DOHH2 (cell line): ENCODE data around the gene MKS1.

ENCODE experiments used
- H3F3A ChIP-seq: fragments of 200-600 bp; sonication (generic), shearing (Covaris generic); 2 replicates; pipeline ENCODE4 v1.6.0; 2016; ENCODE audit warnings: antibody characterized with exemption, mild to moderate bottlenecking; ENCODE audit not compliant: control insufficient read depth, insufficient read depth
- H3K27ac ChIP-seq: fragments of 200-600 bp; sonication (generic); 2 replicates; pipeline ENCODE4 v1.5.1; 2014; ENCODE audit warnings: low read depth, mild to moderate bottlenecking, low read length, moderate library complexity
- H3K27me3 ChIP-seq: fragments of 200-600 bp; sonication (generic); 2 replicates; pipeline ENCODE4 v1.6.1; 2014; ENCODE audit warnings: mild to moderate bottlenecking, low read length, mixed read lengths; ENCODE audit not compliant: control insufficient read depth
- H3K36me3 ChIP-seq: fragments of 200-600 bp; sonication (generic); 2 replicates; pipeline ENCODE4 v1.6.1; 2014; ENCODE audit warnings: mild to moderate bottlenecking, low read length, moderate library complexity, mixed read lengths; ENCODE audit not compliant: control insufficient read depth
- H3K4me1 ChIP-seq: fragments of 200-600 bp; sonication (generic); 2 replicates; pipeline ENCODE4 v1.6.1; 2014; ENCODE audit warnings: mild to moderate bottlenecking, low read length, mixed read lengths; ENCODE audit not compliant: control insufficient read depth
- H3K4me2 ChIP-seq: fragments of 200-600 bp; sonication (generic); 2 replicates; pipeline ENCODE4 v1.6.0; 2014; ENCODE audit warnings: mild to moderate bottlenecking, low read length, moderate library complexity
- H3K4me3 ChIP-seq: fragments of 200-600 bp; sonication (generic); 2 replicates; pipeline ENCODE4 v1.5.1; 2014; ENCODE audit warnings: mild to moderate bottlenecking, low read length, mixed read lengths
- H3K79me2 ChIP-seq: fragments of 200-600 bp; sonication (generic); 2 replicates; pipeline ENCODE4 v1.6.1; 2014; ENCODE audit warnings: mild to moderate bottlenecking, low read length, mixed read lengths; ENCODE audit not compliant: control insufficient read depth
- H3K9me2 ChIP-seq: fragments of 200-600 bp; sonication (generic); replicated peaks from 2 replicates; pipeline ENCODE4 v1.6.1; 2014; ENCODE audit warnings: mild to moderate bottlenecking, low read length, mixed read lengths; ENCODE audit not compliant: control insufficient read depth
- H3K9me3 ChIP-seq: fragments of 200-600 bp; sonication (generic); 2 replicates; pipeline ENCODE4 v1.6.1; 2014; ENCODE audit warnings: antibody characterized with exemption, low read length, mixed read lengths; ENCODE audit not compliant: control insufficient read depth, insufficient read depth
- H4K20me1 ChIP-seq: fragments of 200-600 bp; sonication (generic); 2 replicates; pipeline ENCODE4 v1.6.0; 2014; ENCODE audit warnings: low read depth, mild to moderate bottlenecking, antibody characterized with exemption, low read length, moderate library complexity; ENCODE audit not compliant: control insufficient read depth, insufficient read depth
- CTCF ChIP-seq: fragments of 200-600 bp; sonication (generic); IDR thresholded peaks from one replicate; pipeline ENCODE4 v1.5.1; 2014; ENCODE audit warnings: antibody characterized with exemption, mild to moderate bottlenecking, low read depth, low read length; ENCODE audit not compliant: poor library complexity, severe bottlenecking
- EZH2phosphoT487 ChIP-seq: fragments of 200-600 bp; sonication (generic); IDR thresholded peaks from 2 replicates; pipeline ENCODE4 v1.6.1; 2017; ENCODE audit warnings: borderline replicate concordance, mild to moderate bottlenecking, antibody characterized with exemption, low read length, moderate library complexity, mixed read lengths

MKS1 gene

GRCh38 chr17:58183514-58183913, 35.5 kb downstream of the MKS1 start:
- Histone ChIP-seq H3K36me3 (no peaks in the 10 kb centered on the region), H3K27ac (no peak overlapping the region)
- no peak for TF ChIP-seq EZH2phosphoT487
- no peak for TF ChIP-seq CTCF

DNA sequence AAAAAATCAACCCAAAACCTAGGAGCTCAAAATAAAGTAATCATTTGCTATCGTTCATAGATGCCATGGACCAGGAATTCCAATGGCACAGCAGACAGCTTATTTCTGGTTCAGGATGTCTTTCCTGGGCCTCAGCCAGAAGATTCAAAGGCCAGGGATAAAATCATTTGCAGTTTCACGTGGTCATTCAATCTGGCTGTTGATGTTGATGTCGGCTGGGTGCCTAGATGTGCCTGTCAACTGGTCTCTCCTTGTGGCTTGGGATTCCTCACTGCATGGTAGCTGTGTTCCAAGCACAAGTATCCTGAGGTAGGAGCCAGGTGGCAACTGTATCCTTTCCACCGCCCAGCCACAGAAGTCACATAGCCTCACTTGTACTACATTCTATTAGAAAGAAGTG, 37.3 kb downstream of the MKS1 start:
- Histone ChIP-seq H3K27ac (no peak overlapping the region), H3K4me2 (no peak overlapping the region), H4K20me1 (no peaks in the 10 kb centered on the region), H3K4me3 (no peak overlapping the region), H3F3A (no peaks in the 10 kb centered on the region), H3K9me3 (no peaks in the 10 kb centered on the region), H3K36me3 (no peaks in the 10 kb centered on the region), H3K27me3 (0 out of 2 replicates have a peak, but pooled peaks cover 3% of the 10 kb centered on the region), H3K9me2 (no peaks in the 10 kb centered on the region), H3K4me1 (peaks cover 7% of the 10 kb centered on the region; the same call in 1 of the 2 replicates), H3K79me2 (no peaks in the 10 kb centered on the region)
- TF ChIP-seq EZH2phosphoT487 (no peak), CTCF (no peak)

More at GRCh38 chr17:58183514-58183913, 35.5 kb downstream of the MKS1 start:
- Histone ChIP-seq H3K27me3 (0 out of 2 replicates have a peak, but pooled peaks cover 3% of the 10 kb centered on the region), H3K79me2 (no peaks in the 10 kb centered on the region), H3K4me3 (no peak overlapping the region), H3K9me3 (no peaks in the 10 kb centered on the region), H4K20me1 (no peaks in the 10 kb centered on the region), H3K4me2 (no peak overlapping the region), H3K4me1 (peaks cover 7% of the 10 kb centered on the region; the same call in 1 of the 2 replicates), H3K9me2 (no peaks in the 10 kb centered on the region), H3F3A (no peaks in the 10 kb centered on the region)

- no peak for TF ChIP-seq EZH2phosphoT487
- H4K20me1 ChIP-seq, result no peaks in the 10 kb centered on the region
- no peaks in the 10 kb centered on the region for H3F3A ChIP-seq
- H3K27me3 ChIP-seq, result peaks cover 7% of the 10 kb centered on the region; the same call in 1 of the 2 replicates
- H3K4me1 ChIP-seq, result no peaks in the 10 kb centered on the region
- H3K4me2 ChIP-seq, result no peak overlapping the region
- no peak overlapping the region for H3K4me3 ChIP-seq
- no peaks in the 10 kb centered on the region for H3K9me3 ChIP-seq
- H3K36me3 ChIP-seq, result no peaks in the 10 kb centered on the region
- H3K27ac ChIP-seq, result no peak overlapping the region
- no peaks in the 10 kb centered on the region for H3K79me2 ChIP-seq
- H3K9me2 ChIP-seq, result no peaks in the 10 kb centered on the region
These were observed 42.9 kb downstream of the MKS1 start for GRCh38 chr17:58176200-58176599.

DNA sequence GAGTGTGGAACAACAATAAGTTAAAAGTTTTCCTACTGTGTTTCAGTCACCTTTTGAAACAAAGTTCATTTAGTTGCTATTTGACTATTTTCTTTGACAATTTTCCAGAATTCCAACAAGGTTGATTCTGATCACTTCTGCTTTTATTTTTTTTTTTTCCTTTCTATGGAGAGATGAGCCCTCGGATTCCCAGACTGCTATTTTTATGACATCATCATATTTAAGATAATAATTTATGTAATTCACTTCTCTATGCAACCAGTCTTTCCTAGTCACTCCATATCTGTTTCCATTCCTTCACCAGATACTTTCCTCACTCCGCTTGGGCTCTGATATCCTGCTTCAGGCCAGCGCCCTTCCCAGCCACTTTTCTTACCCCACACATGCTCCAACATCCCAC, 44.2 kb downstream of the MKS1 start:
- H3K4me3 ChIP-seq, result no peak overlapping the region
- H3K27me3 ChIP-seq, result peaks cover 10% of the 10 kb centered on the region
- H3K79me2 ChIP-seq, result no peaks in the 10 kb centered on the region

More for the DNA sequence above, 44.2 kb downstream of the MKS1 start:
- Histone ChIP-seq H3K36me3 (no peaks in the 10 kb centered on the region), H3K4me2 (no peak overlapping the region), H4K20me1 (no peaks in the 10 kb centered on the region), H3K9me3 (no peaks in the 10 kb centered on the region), H3K27ac (no peak overlapping the region), H3K9me2 (no peaks in the 10 kb centered on the region), H3F3A (no peaks in the 10 kb centered on the region), H3K4me1 (no peaks in the 10 kb centered on the region)
- TF ChIP-seq CTCF (no peak), EZH2phosphoT487 (no peak)
